H1 (cell line): ENCODE results near the gene OTOS. TPM values are rescaled to one million over a fixed set of nuclear protein-coding genes. Genes with fewer than 3 reads are reported as not detected.

Experiments
- ATF2 ChIP-seq: IDR thresholded peaks from 2 replicates; pipeline ENCODE4 v1.6.1; 2012; ENCODE audit warnings: low read length, inconsistent platforms
- EZH2 ChIP-seq: fragments of 200-600 bp; sonication (generic); IDR thresholded peaks from 2 replicates; pipeline ENCODE4 v1.7.1; 2012; ENCODE audit warnings: low read depth, mild to moderate bottlenecking, moderate library complexity, low read length, inconsistent platforms; ENCODE audit not compliant: severe bottlenecking
- FOSL1 ChIP-seq: IDR thresholded peaks from 2 replicates; pipeline ENCODE4 v1.6.1; 2011; ENCODE audit warnings: mild to moderate bottlenecking, low read depth, low read length, moderate library complexity; ENCODE audit not compliant: insufficient read depth
- HDAC2 ChIP-seq, 2 experiments: fragments of 300-600 bp in 1 of 2; sonication (generic) in 1 of 2; IDR thresholded peaks; 2 replicates each; pipeline ENCODE4 v1.6.1; 2011 to 2012; ENCODE audit warnings: low read depth in 2 of 2, low read length in 2 of 2, mild to moderate bottlenecking in 2 of 2, moderate library complexity in 2 of 2, borderline replicate concordance in 1 of 2, inconsistent platforms in 1 of 2
- HDAC6 ChIP-seq: IDR thresholded peaks from one replicate; pipeline ENCODE4 v1.7.1; 2012; ENCODE audit warnings: low read depth, mild to moderate bottlenecking, inconsistent platforms, low read length, moderate library complexity
- JUN ChIP-seq: IDR thresholded peaks from 2 replicates; pipeline ENCODE4 v1.6.1; 2011; ENCODE audit warnings: low read depth, mild to moderate bottlenecking, improper control_type of control experiment, low read length
- POLR2A ChIP-seq, 2 experiments: IDR thresholded peaks; 1 replicate in 1 of 2; 2 replicates in 1 of 2; pipeline ENCODE4 v1.6.1; 2011; ENCODE audit warnings: low read depth in 2 of 2, low read length in 2 of 2, mild to moderate bottlenecking in 2 of 2; ENCODE audit errors: control extremely low read depth in 1 of 2
- RBBP5 ChIP-seq: IDR thresholded peaks from 2 replicates; pipeline ENCODE4 v1.7.1; 2012; ENCODE audit warnings: low read depth, mild to moderate bottlenecking, inconsistent platforms, low read length, moderate library complexity, borderline replicate concordance
- RNF2 ChIP-seq: fragments of 200-900, 300-1000 bp; sonication (generic); IDR thresholded peaks from 2 replicates; pipeline ENCODE4 v1.7.1; 2016; ENCODE audit warnings: borderline replicate concordance, low read depth, mild to moderate bottlenecking, antibody characterized with exemption, low read length; ENCODE audit not compliant: poor library complexity, severe bottlenecking; ENCODE audit errors: missing control alignments
- SRF ChIP-seq: IDR thresholded peaks from 2 replicates; pipeline ENCODE4 v1.6.1; 2011; ENCODE audit warnings: mild to moderate bottlenecking, low read depth, low read length, moderate library complexity
- polyA plus RNA-seq, 7 experiments: library from polyadenylated mRNA; depleted of rRNA in 3 of 7; stranded (reverse) in 5 of 7; unstranded in 2 of 7; fragments of >200 nt in 5 of 7; fragments of 200-250 nt in 2 of 7; gene quantifications; 1 replicate in 5 of 7; 2 replicates in 1 of 7; 4 replicates in 1 of 7; pipeline versions ENCODE4 v1.2.1 to v1.2.3, GENCODE V29; 2011 to 2013; ENCODE audit warnings: missing spikeins in 2 of 7, mixed read lengths in 2 of 7
- total RNA-seq: library from RNA; stranded (reverse); fragmentation: NEBNext Ultra II Directional; extraction: Animal tissue kit (Norgen Biotek cat#: 25700); gene quantifications from 2 replicates; pipeline ENCODE4 v1.2.1, GENCODE V29; 2021

The OTOS gene
- total and polyA plus RNA-seq, 2 of the 8 experiments (the other 6 are each of a cell fraction or from before 2014, with no cell fraction given), result 0.17 TPM; not detected in 1

- TF ChIP-seq ATF2, result no peak
- TF ChIP-seq JUN, result no peak
- no peak for TF ChIP-seq SRF
- TF ChIP-seq EZH2, result no peak
- TF ChIP-seq POLR2A (IDR thresholded peaks at IDR 0.05; ENCODE audit: control extremely low read depth in 1 of 2, low read depth in 2 of 2, low read length in 2 of 2), result no peak
- no peak for TF ChIP-seq RBBP5
- TF ChIP-seq HDAC2 (IDR thresholded peaks at IDR 0.05; ENCODE audit: borderline replicate concordance in 1 of 2, low read depth in 2 of 2, low read length in 2 of 2), result no peak
- TF ChIP-seq FOSL1, result no peak
- TF ChIP-seq HDAC6, result no peak
- no peak for TF ChIP-seq RNF2
Measured at GRCh38 chr2:240161087-240161750, 20.8 kb upstream of the OTOS start (continued).
